HUDEP-2 (cell line): ENCODE measurements around the gene OBSL1.

Experiments used
- DNase-seq, 76 experiments: peaks; one replicate each; lab custom pipeline; 2025; ENCODE audit not compliant: unreplicated experiment in 76 of 76; lab: John Stamatoyannopoulos, UW

Gene OBSL1

DNA sequence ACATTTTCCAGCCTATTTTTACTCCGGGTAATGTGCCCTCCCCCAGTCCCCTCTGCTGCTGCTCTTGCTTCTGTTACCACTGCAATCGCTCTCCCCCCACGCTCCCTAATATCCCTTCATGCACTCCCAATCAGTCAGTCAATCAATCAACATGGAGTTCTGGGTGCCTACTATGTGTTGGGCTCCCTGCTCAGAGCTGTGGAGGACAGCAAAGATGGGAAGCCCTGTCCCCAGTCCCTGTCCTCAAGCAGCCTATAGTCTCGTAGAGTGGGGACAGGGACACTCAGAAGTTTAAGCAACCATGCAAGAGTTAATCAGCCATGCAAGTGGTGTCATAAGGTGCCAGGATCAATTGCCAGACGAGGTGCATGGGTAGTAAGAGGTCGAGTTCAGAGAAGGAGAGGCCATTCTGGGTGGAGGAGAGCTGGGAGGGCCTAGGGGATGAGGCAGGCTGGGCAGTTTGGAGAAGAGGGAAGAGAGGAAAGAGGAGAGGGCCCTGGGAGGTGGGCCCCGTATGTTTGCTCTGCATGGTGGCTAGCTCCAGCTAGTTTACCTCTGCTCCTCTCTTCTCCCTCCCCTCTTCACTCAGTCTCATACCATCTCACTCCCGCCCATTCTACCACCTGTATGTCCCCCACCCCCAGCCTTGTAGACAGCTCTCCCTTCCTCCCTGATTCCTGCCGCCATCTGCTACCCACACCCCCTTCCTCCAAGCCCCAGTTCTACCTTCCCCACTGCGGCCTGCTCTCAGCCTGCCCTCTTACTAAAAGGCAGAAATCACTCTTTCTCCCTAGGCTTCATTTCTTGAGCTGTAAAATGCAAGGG is 53.2 kb downstream of the OBSL1 start:
- DNase-seq = peak in 1 of 76 experiments; percentile 17

DNA sequence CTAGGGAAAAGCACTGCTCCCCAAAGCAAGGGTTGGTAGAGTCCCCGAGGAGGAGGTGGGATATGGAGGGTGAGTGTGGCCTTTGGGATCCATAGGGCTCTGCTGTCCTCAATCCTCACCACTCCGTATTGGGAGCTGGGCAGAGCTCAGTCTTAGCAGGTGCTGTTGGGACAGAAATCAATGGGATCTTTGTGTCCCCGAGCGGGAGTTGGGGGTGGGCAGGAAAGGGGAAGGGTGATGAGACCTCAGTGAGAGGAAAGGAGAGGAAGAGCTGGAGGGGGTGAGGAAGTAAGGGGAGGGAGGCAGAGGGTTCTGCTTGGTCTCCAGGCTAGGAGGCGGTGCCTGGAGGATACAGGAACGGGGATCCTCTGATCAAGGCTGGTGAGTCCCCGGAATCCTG is 54.5 kb downstream of the OBSL1 start:
- no peak for DNase-seq

- peak in 3 of 76 experiments; percentile 6 to 36 (median 14) for DNase-seq
Observed at GRCh38 chr2:219515874-219516629, 55.3 kb downstream of the OBSL1 start.

GRCh38 chr2:219514836-219515235 is 56.5 kb downstream of the OBSL1 start:
- DNase-seq = no peak

- peak; percentile 11 to 92 (median 82) for DNase-seq
Observed at GRCh38 chr2:219514196-219514761, 57.1 kb downstream of the OBSL1 start, which contains the start of gene ASIC4. Gene ASIC4 (plus strand): TSS chr2:219514482. CDS start chr2:219514725, 243 bp downstream.

GRCh38 chr2:219513787-219514186 is 57.6 kb downstream of the OBSL1 start:
- DNase-seq = peak in 11 of 76 experiments; percentile 16 to 62 (median 39)

GRCh38 chr2:219512524-219513216 is 58.7 kb downstream of the OBSL1 start:
- DNase-seq = no peak

DNA sequence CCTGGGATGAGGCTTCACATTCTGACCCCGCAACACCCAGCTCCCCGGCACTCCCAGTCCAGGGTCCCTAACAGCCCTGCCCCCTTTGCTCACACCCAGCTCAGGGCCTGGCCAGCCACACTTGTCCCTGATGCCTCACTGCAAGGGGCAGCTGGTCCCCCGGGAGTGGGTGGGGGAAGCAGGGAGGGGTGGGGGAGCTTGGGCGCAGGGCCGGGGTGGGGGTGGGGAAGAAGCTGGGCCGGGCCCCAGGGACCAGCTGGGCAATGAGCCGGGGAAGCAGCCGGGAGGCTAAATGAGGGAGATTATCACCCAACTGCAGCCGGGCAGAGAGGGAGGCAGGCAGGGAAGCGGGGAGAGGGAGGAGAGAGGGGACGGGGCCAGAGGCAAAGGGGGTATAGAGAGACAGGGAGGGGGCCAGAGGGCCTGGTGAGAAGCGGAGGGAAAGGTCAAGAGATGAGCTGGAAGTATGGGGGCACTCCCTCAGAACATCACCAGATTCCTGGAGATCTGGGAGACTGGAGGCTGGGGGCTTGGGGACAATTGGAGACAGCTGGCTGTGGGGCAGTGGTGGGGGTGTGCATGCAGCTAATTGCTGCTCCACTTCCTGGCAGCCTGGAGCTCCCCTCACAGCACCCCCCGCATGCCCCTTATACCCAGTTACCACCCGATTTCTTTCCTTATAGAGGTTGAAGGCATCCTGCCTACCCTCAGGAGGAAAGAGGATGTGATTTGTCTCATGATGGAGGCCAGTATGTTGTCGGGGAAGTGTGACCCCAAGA is 59.6 kb downstream of the OBSL1 start:
- DNase-seq = peak in 63 of 76 experiments; percentile 6 to 75 (median 45)

DNA sequence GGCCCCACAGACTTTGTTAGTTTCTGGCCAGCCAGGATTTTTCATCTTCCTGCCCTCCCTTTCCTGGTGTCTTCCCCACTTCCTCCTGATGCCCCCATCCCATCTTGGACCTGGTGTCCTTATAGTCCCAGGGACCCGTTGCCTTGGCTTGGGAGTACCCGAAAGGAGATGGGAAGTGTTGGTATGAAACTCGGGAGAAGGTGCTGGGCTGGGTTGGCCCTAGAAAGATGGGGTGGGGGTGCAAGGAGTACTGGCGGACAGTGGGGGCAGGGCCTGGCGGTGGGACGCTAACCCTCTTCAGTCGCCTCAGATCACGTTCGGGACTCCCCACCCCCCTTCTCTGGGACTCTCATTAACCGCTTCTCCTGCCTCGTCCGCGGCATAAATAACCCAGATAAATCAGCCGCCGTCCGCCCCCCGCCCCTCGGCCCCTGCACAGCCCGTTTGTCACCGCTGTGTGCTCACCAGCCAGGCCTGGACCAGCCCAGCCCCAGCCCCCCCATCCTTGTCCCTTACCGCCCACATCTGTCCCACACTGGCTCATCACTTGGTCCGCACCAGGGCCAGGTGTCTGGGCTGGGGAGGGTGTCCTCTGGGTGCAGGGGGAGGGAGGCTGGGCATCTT is 60.7 kb downstream of the OBSL1 start:
- DNase-seq = peak in 3 of 76 experiments; percentile 12 to 20 (median 13)

- DNase-seq = peak in 75 of 76 experiments; percentile 14 to 96 (median 85)
Observed at GRCh38 chr2:219509780-219510511, 61.4 kb downstream of the OBSL1 start.

- peak in 30 of 76 experiments; percentile 7 to 82 (median 44) for DNase-seq
Observed at GRCh38 chr2:219508971-219509779, 62.2 kb downstream of the OBSL1 start.

GRCh38 chr2:219508444-219508734 is 63.0 kb downstream of the OBSL1 start:
- DNase-seq = no peak

DNA sequence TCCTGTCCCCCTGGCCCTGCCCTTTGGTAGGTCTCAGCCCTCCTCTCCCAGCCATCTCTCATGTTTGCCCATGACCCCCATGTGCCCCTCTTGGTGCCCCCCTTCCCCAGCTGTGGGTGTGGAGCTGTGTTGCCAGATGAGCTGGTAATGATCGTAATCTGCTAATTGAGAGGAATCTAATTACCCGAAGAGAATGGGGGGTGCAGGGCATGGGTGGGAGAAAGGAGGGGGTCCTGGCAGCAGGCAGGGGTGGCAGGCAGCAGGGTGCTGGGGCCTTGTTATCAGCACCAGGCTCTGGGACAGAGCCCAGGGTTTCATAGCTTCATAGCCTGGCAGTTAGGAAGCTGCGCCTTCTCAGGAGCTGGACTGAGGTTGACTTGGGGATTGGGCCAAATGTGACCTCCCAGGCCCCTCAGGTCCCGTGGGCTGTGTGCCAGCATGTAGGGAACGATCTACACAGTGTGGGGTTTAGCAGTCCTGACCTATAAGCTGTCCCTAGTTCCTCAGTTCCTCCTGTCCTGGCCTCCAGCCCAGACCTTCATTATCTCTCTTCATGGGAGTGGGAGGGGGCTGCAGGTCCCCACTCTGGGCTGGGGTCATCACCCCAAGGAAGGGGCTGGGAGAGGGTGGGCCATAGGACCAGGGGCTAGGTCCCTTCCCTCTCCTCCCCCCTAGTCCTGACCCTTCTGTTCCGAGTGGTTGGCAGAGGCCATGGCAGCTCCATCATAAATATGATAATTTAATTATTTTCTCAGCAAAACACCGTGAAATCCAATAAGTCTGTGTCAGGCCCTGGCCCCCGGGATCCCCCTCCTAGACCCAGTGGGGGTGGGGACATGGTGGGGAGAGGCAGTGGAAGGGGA is 63.5 kb downstream of the OBSL1 start:
- DNase-seq = peak in 58 of 76 experiments; percentile 4 to 83 (median 52)

GRCh38 chr2:219506802-219507526 is 64.4 kb downstream of the OBSL1 start:
- DNase-seq = no peak

DNA sequence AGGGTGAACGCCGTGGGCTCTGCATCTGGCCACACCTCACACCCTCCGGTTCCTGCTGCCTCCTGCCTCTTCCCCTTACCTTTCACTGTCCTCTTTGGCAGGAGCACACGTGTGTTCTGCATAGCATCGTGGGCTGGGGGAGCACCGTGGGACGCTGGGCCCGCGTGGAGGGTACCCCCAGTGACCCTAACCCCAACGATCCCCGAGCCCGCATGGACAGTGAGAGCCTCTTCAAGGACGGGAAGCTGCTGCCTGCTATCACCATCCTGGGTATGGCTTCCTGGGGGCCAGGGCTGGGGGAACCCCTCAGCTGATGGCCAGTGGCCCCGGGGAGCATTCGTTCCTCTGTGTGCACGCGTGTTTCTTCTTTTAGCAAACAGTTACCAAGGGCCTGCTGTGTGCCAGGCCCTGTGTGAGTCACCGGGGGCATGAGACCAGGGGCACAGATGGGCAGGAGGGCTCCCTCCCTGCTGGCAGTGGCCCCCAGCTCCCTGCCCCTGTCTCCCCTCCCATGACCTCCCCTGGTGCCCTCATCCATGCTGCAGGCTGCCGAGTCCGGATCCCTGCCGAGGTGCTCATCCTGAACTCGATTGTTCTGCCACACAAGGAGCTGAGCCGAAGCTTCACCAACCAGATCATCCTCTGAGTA is 65.1 kb downstream of the OBSL1 start:
- no peak for DNase-seq

DNA sequence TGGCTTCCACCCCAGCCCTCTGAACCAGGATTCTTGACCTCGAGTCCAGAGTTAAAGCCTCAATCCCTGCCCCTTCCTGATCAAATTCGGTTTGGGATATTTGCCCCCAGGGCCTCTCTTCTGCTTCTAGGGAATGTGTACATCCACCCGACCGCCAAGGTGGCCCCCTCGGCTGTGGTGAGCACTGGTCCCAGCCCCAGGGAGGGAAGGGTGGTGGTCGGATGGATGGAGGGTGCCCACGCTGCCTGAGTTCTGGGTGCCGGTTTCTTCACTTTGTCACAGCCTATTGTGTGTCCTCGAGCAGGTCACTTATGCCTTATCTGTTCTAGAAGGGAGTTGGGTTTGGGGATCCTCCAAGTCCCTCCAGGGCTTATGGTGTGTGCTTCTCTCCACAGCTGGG is 65.8 kb downstream of the OBSL1 start:
- DNase-seq = no peak
